ENCODE measurements around the gene ST3GAL6. TPM values are rescaled to one million over a fixed set of nuclear protein-coding genes. Genes with fewer than 3 reads are reported as not detected.

ST3GAL6 gene
- total and polyA plus RNA-seq, 4 donors: 17.3 to 79.7 (median 29.4) TPM

GRCh38 chr3:98735296-98735695 is 27.8 kb upstream of the ST3GAL6 start:
- no peak overlapping the region for H3K9ac ChIP-seq (ENCODE audit: low read depth in 1 of 2, low read length in 2 of 2)
- no peaks in the 10 kb centered on the region for H3K27me3 ChIP-seq (ENCODE audit: control insufficient read depth in 4 of 4, insufficient read depth in 4 of 4, low read length in 3 of 4)
- peaks cover 0 to 8% (median 1%) of the 10 kb centered on the region in 4 donors for H3K36me3 ChIP-seq (ENCODE audit: control insufficient read depth in 4 of 4, insufficient read depth in 3 of 4, low read depth in 1 of 4, low read length in 3 of 4)
- WGBS: 95% methylated on average over 2 of the region's 2 CpGs
- no peaks in the 10 kb centered on the region for H3K9me3 ChIP-seq (ENCODE audit: control insufficient read depth in 4 of 4, low read length in 3 of 4)
- no peak overlapping the region for H3K27ac ChIP-seq (ENCODE audit: low read depth in 1 of 2, low read length in 2 of 2)
- H3K4me1 ChIP-seq (ENCODE audit: control insufficient read depth in 4 of 4, insufficient read depth in 4 of 4, low read length in 3 of 4): peaks cover 9 to 36% (median 16%) of the 10 kb centered on the region in 4 donors
- no peak overlapping the region for H3K4me3 ChIP-seq (ENCODE audit: low read depth in 1 of 3, low read length in 3 of 3)
- TF ChIP-seq, protein P1, sequence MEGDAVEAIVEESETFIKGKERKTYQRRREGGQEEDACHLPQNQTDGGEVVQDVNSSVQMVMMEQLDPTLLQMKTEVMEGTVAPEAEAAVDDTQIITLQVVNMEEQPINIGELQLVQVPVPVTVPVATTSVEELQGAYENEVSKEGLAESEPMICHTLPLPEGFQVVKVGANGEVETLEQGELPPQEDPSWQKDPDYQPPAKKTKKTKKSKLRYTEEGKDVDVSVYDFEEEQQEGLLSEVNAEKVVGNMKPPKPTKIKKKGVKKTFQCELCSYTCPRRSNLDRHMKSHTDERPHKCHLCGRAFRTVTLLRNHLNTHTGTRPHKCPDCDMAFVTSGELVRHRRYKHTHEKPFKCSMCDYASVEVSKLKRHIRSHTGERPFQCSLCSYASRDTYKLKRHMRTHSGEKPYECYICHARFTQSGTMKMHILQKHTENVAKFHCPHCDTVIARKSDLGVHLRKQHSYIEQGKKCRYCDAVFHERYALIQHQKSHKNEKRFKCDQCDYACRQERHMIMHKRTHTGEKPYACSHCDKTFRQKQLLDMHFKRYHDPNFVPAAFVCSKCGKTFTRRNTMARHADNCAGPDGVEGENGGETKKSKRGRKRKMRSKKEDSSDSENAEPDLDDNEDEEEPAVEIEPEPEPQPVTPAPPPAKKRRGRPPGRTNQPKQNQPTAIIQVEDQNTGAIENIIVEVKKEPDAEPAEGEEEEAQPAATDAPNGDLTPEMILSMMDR (IDR thresholded peaks at IDR 0.05; ENCODE audit: low read depth, low read length, missing input control): no peak
- TF ChIP-seq RXRA (IDR thresholded peaks at IDR 0.05) (no peak), TAF1 (conservative IDR thresholded peaks at IDR 0.05) (no peak), RAD21 (IDR thresholded peaks at IDR 0.05) (no peak), HNF4A (conservative IDR thresholded peaks at IDR 0.05) (no peak), EGR1 (IDR thresholded peaks at IDR 0.05; ENCODE audit: low read depth in 2 of 2) (no peak), NR2F2 (IDR thresholded peaks at IDR 0.05) (no peak), FOXA1 (IDR thresholded peaks at IDR 0.05) (no peak), GABPA (IDR thresholded peaks at IDR 0.05 in 1 of 2, conservative IDR thresholded peaks at IDR 0.05 in 1 of 2) (no peak), FOXA2 (IDR thresholded peaks at IDR 0.05) (no peak)
- TF ChIP-seq, protein P2, sequence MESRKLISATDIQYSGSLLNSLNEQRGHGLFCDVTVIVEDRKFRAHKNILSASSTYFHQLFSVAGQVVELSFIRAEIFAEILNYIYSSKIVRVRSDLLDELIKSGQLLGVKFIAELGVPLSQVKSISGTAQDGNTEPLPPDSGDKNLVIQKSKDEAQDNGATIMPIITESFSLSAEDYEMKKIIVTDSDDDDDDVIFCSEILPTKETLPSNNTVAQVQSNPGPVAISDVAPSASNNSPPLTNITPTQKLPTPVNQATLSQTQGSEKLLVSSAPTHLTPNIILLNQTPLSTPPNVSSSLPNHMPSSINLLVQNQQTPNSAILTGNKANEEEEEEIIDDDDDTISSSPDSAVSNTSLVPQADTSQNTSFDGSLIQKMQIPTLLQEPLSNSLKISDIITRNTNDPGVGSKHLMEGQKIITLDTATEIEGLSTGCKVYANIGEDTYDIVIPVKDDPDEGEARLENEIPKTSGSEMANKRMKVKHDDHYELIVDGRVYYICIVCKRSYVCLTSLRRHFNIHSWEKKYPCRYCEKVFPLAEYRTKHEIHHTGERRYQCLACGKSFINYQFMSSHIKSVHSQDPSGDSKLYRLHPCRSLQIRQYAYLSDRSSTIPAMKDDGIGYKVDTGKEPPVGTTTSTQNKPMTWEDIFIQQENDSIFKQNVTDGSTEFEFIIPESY (IDR thresholded peaks at IDR 0.05): no peak
- TF ChIP-seq, protein P3, sequence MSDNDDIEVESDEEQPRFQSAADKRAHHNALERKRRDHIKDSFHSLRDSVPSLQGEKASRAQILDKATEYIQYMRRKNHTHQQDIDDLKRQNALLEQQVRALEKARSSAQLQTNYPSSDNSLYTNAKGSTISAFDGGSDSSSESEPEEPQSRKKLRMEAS (IDR thresholded peaks at IDR 0.05): no peak
- TF ChIP-seq, protein P4, sequence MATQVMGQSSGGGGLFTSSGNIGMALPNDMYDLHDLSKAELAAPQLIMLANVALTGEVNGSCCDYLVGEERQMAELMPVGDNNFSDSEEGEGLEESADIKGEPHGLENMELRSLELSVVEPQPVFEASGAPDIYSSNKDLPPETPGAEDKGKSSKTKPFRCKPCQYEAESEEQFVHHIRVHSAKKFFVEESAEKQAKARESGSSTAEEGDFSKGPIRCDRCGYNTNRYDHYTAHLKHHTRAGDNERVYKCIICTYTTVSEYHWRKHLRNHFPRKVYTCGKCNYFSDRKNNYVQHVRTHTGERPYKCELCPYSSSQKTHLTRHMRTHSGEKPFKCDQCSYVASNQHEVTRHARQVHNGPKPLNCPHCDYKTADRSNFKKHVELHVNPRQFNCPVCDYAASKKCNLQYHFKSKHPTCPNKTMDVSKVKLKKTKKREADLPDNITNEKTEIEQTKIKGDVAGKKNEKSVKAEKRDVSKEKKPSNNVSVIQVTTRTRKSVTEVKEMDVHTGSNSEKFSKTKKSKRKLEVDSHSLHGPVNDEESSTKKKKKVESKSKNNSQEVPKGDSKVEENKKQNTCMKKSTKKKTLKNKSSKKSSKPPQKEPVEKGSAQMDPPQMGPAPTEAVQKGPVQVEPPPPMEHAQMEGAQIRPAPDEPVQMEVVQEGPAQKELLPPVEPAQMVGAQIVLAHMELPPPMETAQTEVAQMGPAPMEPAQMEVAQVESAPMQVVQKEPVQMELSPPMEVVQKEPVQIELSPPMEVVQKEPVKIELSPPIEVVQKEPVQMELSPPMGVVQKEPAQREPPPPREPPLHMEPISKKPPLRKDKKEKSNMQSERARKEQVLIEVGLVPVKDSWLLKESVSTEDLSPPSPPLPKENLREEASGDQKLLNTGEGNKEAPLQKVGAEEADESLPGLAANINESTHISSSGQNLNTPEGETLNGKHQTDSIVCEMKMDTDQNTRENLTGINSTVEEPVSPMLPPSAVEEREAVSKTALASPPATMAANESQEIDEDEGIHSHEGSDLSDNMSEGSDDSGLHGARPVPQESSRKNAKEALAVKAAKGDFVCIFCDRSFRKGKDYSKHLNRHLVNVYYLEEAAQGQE (IDR thresholded peaks at IDR 0.05): no peak
- DNase-seq (ENCODE audit: low spot score): no peak

GRCh38 chr3:98735761-98736269 is 27.3 kb upstream of the ST3GAL6 start:
- Histone ChIP-seq H3K27me3 (ENCODE audit: control insufficient read depth in 4 of 4, insufficient read depth in 4 of 4, low read length in 3 of 4) (no peaks in the 10 kb centered on the region), H3K4me1 (ENCODE audit: control insufficient read depth in 4 of 4, insufficient read depth in 4 of 4, low read length in 3 of 4) (peaks cover 9 to 42% (median 16%) of the 10 kb centered on the region in 4 donors), H3K36me3 (ENCODE audit: control insufficient read depth in 4 of 4, insufficient read depth in 3 of 4, low read depth in 1 of 4, low read length in 3 of 4) (peaks cover 0 to 8% (median 1%) of the 10 kb centered on the region in 4 donors), H3K4me3 (ENCODE audit: low read depth in 1 of 3, low read length in 3 of 3) (no peak overlapping the region), H3K9me3 (ENCODE audit: control insufficient read depth in 4 of 4, low read length in 3 of 4) (no peaks in the 10 kb centered on the region), H3K27ac (ENCODE audit: low read depth in 1 of 2, low read length in 2 of 2) (no peak overlapping the region), H3K9ac (ENCODE audit: low read depth in 1 of 2, low read length in 2 of 2) (no peak overlapping the region)
- DNase-seq (ENCODE audit: low spot score): no peak
- 78% methylated on average over 1 of the region's 1 CpG for WGBS
- TF ChIP-seq, protein P5, sequence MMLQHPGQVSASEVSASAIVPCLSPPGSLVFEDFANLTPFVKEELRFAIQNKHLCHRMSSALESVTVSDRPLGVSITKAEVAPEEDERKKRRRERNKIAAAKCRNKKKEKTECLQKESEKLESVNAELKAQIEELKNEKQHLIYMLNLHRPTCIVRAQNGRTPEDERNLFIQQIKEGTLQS (IDR thresholded peaks at IDR 0.05): no peak
- TF ChIP-seq, protein P2 (IDR thresholded peaks at IDR 0.05): no peak
- TF ChIP-seq NR2F2 (IDR thresholded peaks at IDR 0.05) (no peak), JUND (IDR thresholded peaks at IDR 0.05) (no peak), EGR1 (IDR thresholded peaks at IDR 0.05; ENCODE audit: low read depth in 2 of 2) (no peak), SP1 (IDR thresholded peaks at IDR 0.05) (no peak), TAF1 (conservative IDR thresholded peaks at IDR 0.05) (no peak), YY1 (IDR thresholded peaks at IDR 0.05) (no peak), RAD21 (IDR thresholded peaks at IDR 0.05) (no peak)
- TF ChIP-seq, protein P4 (IDR thresholded peaks at IDR 0.05): no peak
- TF ChIP-seq, protein P3 (IDR thresholded peaks at IDR 0.05): no peak

All from liver (tissue), 9 donors.